8988T (cell line): Measurements from ENCODE around the gene LUM.

Experiments
- DNase-seq: peaks from one replicate; pipeline ENCODE4 v3.0.0; 2011

The LUM gene

DNA sequence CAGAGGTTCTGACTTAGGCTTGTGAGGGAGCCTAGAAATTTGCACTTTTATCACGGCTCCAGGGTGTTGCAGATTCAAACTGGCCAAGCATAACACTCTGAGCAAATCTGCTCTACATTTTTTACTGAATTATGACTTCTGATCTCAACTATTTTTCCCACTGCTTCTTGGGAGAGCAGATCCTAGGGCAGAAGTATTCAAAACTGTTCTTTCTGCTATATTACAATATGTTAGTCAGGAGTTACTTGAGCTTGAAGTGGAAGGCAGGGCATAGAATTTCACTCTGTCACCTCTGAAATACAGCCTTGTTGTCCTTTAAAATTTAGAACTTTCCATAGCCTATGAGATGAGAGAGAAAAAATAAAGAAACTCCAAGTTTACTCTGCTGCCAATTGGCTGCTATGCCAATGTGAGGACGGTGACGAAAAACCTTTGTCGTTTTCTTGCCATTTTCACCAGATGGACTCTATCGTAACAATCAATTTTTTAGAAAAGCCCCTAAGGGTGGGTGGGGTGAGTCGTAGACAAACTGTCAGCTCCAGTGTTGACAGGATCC is 37.1 kb downstream of the LUM start:
- DNase-seq: no peak

DNA sequence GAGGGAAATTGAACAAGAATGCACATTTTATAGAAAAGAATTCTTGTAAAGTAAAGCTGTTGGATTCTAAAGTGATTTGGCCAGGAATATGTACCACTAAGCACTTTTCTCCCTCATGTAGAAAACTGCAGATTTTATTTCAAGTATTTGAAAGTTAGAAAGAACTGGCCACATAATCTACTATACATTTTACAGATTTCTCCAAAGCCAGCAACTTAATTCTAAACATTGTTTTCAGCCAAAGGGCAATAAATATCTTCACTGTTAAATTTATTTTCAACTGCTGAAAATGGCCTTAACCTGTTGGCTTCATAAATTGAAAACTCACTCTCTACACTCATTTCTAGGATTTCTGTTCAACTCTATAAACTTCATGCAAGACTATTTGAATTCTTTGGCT is 37.9 kb downstream of the LUM start:
- no peak for DNase-seq

DNA sequence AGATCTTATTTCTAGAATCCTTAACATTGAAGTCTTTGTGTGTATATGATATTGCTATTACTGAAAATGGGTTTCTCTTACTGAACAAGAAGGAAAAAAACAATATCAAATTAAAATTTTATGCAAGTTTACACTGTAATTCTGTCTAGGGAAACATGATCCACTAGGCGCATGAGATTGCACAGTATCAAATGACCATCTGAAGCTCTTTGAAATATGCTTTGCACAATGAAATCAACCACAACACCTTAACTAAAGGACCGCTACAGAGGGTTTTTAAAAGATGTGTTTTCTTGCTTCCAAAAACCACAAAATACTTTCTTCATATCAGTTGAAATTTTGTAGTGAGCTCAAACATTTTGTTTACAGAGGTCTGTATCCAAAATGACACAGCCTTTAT is 38.4 kb downstream of the LUM start:
- DNase-seq: no peak

DNA sequence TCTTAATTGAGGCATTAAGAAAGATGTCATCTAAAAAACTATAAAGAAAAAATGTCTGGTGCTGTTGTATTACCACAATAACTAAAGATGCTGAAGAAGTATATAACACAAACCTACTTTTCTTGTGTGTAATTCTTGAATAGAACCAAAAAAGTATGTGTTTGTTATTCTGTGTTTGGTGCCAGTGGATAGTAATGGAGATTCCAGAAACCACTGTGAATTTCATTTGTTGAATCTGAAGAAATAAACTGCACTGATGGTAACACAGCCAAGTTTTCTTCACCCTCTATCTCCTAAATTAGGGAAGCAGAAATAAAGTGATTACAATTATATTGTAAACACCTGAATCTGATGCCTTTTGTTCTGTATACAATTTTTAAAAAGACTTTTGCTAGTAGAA is 40.4 kb downstream of the LUM start:
- DNase-seq: no peak

DNA sequence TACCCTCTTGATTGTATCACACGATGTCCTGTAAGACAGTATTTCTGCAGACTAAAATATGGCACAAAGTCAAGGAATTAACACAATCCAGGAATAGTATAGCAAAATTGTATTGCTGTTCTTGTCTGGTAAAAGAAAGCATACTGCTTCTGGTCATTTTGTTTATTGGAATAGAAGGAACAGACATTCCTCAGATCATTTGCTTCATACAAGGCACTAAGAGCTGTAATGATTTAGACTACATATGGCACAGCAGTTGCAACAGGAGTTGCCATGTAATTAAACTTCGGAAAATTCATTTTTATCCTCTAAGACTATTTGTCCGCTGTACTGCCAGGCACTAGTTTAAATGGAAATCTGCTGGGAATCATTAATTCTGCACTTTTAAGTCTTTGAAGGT is 45.9 kb downstream of the LUM start:
- no peak for DNase-seq

DNA sequence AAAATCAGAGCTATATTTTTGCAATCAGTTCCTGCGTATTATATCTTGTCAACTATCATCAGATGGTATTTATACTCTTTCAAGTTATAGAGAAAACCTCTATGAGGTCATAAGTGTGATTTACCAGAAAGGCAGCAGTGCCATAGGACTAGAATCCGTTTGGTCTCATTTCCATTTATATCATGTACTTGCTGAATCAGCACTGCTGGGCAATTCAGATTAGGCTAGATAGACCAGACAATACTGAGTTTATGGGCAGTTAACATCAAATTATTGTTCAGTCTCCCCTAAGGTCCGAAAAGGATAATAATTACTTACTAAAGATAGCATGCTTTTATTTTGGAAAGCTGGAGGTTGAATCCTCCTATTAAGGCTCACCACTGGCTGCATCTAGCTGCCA is 46.7 kb downstream of the LUM start:
- DNase-seq: no peak

DNA sequence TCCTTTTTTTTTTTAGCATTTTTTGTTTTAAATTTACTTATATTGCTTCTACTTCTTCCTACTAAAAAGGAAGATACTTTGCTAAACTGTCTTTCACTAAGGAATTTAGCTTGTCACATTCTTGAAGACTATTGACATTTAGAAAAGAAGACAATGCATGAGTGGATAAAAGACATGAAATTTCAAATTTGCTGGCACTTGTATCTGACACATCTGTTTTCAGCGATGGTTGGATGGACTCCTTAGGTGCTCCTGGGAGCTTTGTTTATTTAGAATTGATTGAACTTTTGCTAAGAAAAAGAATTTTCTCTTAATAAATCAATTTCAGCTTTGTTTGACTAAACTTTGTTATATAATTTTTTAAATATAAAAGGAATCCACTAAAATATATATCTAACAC is 50.2 kb downstream of the LUM start:
- DNase-seq: no peak

DNA sequence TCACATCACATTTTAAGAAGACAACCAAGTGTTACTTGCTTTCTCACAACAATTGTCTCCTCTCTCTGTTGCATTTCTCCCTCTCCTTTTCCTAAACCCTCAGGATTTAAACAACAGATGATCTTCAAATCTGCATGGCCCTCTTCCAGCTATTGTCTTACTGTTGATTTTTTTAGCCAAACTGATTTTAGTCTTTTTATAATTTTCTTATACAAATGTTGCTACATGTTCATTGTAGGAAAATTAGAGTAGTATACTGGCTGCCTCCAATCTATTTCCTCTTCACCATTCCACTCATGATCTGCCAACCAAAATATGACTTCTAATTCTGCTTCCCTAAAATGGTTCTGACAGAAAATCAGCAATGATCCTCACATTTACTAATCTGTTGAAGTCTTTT is 52.1 kb downstream of the LUM start:
- no peak for DNase-seq

DNA sequence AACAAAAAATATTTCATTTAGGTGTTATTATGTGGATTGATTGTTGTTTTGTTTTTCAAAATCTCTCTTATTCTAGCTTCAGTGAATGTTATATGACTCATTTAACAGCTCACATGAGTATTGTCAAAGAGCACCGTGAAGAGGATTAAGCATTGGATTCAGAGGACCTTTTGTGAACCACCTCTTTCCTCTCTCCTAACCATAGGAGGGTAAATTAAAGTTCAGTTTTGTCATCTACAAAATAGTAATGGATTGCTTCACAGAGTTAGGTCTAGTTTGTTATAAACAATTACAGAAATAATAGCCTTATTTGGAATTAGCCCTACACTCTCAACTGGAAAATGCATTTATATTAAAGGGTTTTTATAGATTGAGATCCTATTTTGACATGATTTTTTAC is 52.5 kb downstream of the LUM start:
- DNase-seq: no peak

DNA sequence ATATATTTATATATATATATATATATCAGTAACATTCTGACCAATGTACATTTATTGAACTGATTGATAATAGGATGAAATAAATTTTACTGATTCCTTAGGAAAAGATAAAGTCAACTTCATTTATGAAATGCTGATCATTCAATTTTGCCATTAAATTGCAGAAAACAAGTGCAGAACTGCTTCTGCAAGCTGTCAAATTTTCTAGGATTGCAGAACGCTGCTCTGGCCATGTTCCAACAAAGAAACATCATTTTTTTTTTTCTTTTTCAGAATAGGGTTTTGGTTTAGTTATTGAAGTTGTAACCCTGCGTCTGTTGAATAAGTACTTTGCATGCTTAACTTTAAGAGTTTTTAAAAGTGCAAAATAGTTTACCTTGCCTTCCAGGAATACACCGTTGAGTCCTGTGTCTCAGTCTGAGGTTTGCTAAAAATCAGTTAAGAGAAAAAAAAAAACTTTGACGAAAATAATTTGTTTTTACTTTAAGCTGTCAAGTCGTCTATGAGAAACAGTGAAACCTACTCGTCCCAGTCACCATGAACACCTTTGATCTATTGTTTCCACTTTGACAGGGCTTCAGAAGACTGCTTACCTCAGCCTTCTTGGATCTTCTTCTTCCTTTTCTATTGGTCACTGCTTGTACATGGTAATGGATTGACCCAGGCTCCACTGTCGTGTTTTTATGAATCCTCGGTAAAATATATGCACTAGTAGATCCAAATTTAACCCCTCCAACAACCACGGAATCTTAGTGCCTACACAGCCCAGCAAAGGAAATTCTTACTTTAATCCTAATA is 53.7 kb downstream of the LUM start, which contains the start of gene KERA:
KERA (minus strand) TSS at position 657 of the 798 bp plus-strand sequence. CDS start 1,743 bp downstream, outside the sequence.
- DNase-seq: no peak

DNA sequence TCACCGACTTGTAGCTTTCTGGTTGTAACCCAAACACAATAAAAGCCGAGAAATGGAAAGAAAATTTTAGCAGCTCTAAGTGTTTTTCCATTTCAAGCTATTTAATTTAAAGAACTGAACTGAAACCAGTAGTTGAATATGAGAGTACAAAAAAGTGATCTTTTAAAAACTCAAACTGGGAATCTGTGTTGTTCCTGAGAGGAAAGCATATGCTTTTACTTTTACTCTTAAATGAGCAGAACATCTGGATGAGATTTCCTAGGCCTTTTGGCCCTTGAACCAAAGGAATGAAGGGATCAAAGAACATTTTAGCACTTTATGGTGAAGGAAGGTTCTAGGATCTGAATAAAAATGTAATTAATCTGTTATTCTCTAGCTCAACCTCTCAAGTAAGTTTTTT is 54.8 kb downstream of the LUM start:
- DNase-seq: no peak

DNA sequence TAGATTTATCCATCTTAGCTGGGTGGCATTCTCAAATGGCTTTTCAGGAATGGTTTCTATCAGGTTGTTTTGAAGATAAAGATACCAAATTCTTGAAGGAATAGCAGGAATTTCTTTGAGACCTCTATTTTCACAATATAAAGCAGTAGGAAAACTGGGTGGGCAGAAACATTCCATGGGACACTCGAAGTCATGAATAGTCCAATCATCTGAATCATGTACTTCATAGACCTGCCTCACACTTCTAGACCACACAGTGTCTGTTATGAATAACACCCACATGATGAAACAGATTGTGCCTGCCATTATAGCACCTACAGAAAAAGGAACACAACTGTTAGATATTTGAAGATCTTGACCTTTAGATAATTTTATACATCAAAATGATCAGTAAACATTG is 55.3 kb downstream of the LUM start:
- no peak for DNase-seq

DNA sequence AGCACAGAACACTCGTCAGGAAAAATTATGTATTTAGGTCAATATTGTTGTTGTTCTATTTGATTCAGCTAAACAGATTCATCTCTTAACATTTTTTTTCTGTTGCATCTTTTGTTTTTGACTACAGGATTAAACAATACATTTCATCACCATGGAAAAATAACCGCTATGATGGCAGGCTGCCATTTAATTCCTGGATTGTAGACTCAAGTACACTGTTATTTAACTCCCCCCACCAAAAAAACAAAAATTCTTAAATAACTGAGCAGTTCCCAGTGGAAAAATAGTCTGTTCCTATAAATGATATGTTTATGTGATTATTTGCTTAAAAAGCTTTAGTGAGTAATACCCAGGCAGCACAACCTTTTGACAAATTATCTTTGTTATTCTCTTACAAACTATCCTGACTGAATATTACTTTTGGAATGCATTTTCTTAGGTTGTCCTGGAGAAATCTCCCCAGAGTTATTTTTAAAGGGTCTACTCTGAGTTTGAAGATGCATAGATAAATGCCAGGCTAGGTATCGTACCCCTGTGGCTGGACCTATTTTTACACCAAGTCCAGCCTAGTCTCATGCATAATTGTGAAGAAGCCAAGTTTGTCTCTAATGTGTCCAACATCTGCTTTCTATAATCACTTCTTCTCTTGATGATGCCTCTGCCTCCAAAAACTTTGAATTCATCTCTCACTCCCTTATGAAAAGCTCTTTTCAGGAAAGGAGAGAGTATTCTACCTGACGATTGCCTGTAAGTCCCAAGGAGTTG is 57.2 kb downstream of the LUM start:
- DNase-seq: no peak
